GM12878 (cell line): ENCODE measurements around the gene CEP83. TPM values are rescaled to one million over a fixed set of nuclear protein-coding genes. Genes with fewer than 3 reads are reported as not detected.

ENCODE experiments used
- EGR1 ChIP-seq, 2 experiments: IDR thresholded peaks; 1 replicate in 1 of 2; 2 replicates in 1 of 2; pipeline ENCODE4 v1.6.1; 2011 to 2012; ENCODE audit warnings: low read depth in 2 of 2, low read length in 2 of 2, borderline replicate concordance in 1 of 2, mild to moderate bottlenecking in 1 of 2, moderate library complexity in 1 of 2
- FOS ChIP-seq: IDR thresholded peaks from 3 replicates; pipeline ENCODE4 v1.6.1; 2011; ENCODE audit warnings: borderline replicate concordance; ENCODE audit not compliant: insufficient read length; ENCODE audit errors: extremely low read depth
- FOXM1 ChIP-seq: IDR thresholded peaks from 2 replicates; pipeline ENCODE4 v1.6.1; 2012; ENCODE audit warnings: low read depth, mild to moderate bottlenecking, inconsistent platforms, low read length, moderate library complexity
- JUND ChIP-seq: IDR thresholded peaks from 2 replicates; pipeline ENCODE4 v1.6.1; 2012; ENCODE audit warnings: low read depth, mild to moderate bottlenecking, low read length, improper control_type of control experiment, moderate library complexity
- MEF2B ChIP-seq: fragments of 450-650 bp; IDR thresholded peaks from 2 replicates; pipeline ENCODE4 v1.6.1; 2018; ENCODE audit warnings: mild to moderate bottlenecking, moderate library complexity; ENCODE audit not compliant: partially characterized antibody, poor library complexity, severe bottlenecking
- MXI1 ChIP-seq: fragments of 150-350 bp; IDR thresholded peaks from 2 replicates; pipeline ENCODE4 v1.6.1; 2011; ENCODE audit warnings: low read depth, mild to moderate bottlenecking, inconsistent platforms, low read length, improper control_type of control experiment
- NBN ChIP-seq: fragments of 450-650 bp; IDR thresholded peaks from 2 replicates; pipeline ENCODE4 v1.6.1; 2016
- NFYA ChIP-seq: IDR thresholded peaks from 2 replicates; pipeline ENCODE4 v1.6.1; 2011; ENCODE audit warnings: low read depth, mild to moderate bottlenecking, low read length, improper control_type of control experiment, borderline replicate concordance
- NR2C1 ChIP-seq: fragments of 450-650 bp; IDR thresholded peaks from 2 replicates; pipeline ENCODE4 v1.6.1; 2017; ENCODE audit warnings: antibody characterized with exemption, mild to moderate bottlenecking, moderate library complexity
- NR2C2 ChIP-seq: IDR thresholded peaks from 2 replicates; pipeline ENCODE4 v1.6.1; 2011; ENCODE audit warnings: borderline replicate concordance, low read depth; ENCODE audit not compliant: control insufficient read depth, insufficient read length
- NRF1 ChIP-seq: conservative IDR thresholded peaks from 2 replicates; pipeline ENCODE4 v1.6.1; 2011; ENCODE audit warnings: mild to moderate bottlenecking, low read depth, low read length, improper control_type of control experiment
- RAD21 ChIP-seq: IDR thresholded peaks from 2 replicates; pipeline ENCODE4 v1.6.1; 2011; ENCODE audit warnings: mild to moderate bottlenecking, low read depth, low read length, moderate library complexity; ENCODE audit not compliant: insufficient read depth
- SP1 ChIP-seq: IDR thresholded peaks from one replicate; pipeline ENCODE4 v1.6.1; 2011; ENCODE audit warnings: low read depth, low read length
- SPI1 ChIP-seq: IDR thresholded peaks from 2 replicates; pipeline ENCODE4 v1.6.1; 2011; ENCODE audit warnings: low read depth, mild to moderate bottlenecking, low read length, moderate library complexity, borderline replicate concordance; ENCODE audit not compliant: insufficient read depth
- SRF ChIP-seq, 2 experiments: IDR thresholded peaks; 2 replicates each; pipeline ENCODE4 v1.6.1; 2011; ENCODE audit warnings: low read depth in 2 of 2, low read length in 2 of 2, mild to moderate bottlenecking in 1 of 2, moderate library complexity in 1 of 2
- SUZ12 ChIP-seq: fragments of 200-600 bp; sonication (generic); IDR thresholded peaks from one replicate; pipeline ENCODE4 v1.6.1; 2018; ENCODE audit warnings: antibody characterized with exemption, mild to moderate bottlenecking; ENCODE audit not compliant: unreplicated experiment
- TBL1XR1 ChIP-seq: IDR thresholded peaks from 2 replicates; pipeline ENCODE4 v1.6.1; 2012; ENCODE audit warnings: low read depth, low read length, improper control_type of control experiment
- ZBED1 ChIP-seq: IDR thresholded peaks from 2 replicates; pipeline ENCODE4 v1.6.1; 2016; ENCODE audit warnings: borderline replicate concordance
- ZNF217 ChIP-seq: fragments of 450-650 bp; IDR thresholded peaks from 2 replicates; pipeline ENCODE4 v1.6.1; 2017; ENCODE audit warnings: antibody characterized with exemption, mild to moderate bottlenecking
- polyA plus RNA-seq, 11 experiments: library from polyadenylated mRNA; depleted of rRNA in 4 of 11; unstranded in 6 of 11; stranded (reverse) in 5 of 11; fragments of >200 nt; fragmentation: Nextera tagmentation in 4 of 11; fragmentation: Illumina TruSeq in 1 of 11; extraction: Ambion mirVana in 4 of 11; extraction: Trizol in 1 of 11; gene quantifications; 1 replicate in 1 of 11; 2 replicates in 10 of 11; pipeline versions ENCODE4 v1.2.1 to v1.2.3, GENCODE V29; 2011 to 2016; ENCODE audit warnings: inconsistent platforms in 2 of 11, missing spikeins in 2 of 11, low read depth in 1 of 11
- total RNA-seq, 4 experiments: library from RNA; depleted of rRNA in 3 of 4; stranded (reverse); fragments of >200 nt in 3 of 4; fragmentation: Illumina TruSeq in 1 of 4; extraction: Trizol in 1 of 4; gene quantifications; 2 replicates each; pipeline versions ENCODE4 v1.2.1 to v1.2.3, GENCODE V29; 2013 to 2021
- TF ChIP-seq, protein P1 (sequence below): fragments of 450-650 bp; IDR thresholded peaks from 2 replicates; pipeline ENCODE4 v1.6.1; 2017; ENCODE audit warnings: mild to moderate bottlenecking, moderate library complexity
- TF ChIP-seq, protein P2 (sequence below): fragments of 450-650 bp; IDR thresholded peaks from 2 replicates; pipeline ENCODE4 v1.6.1; 2017; ENCODE audit warnings: mild to moderate bottlenecking, low read depth, inconsistent platforms; ENCODE audit not compliant: poor library complexity, severe bottlenecking
- TF ChIP-seq, protein P3 (sequence below): IDR thresholded peaks from 2 replicates; pipeline ENCODE4 v1.6.1; 2011; ENCODE audit warnings: low read depth, low read length, improper control_type of control experiment, borderline replicate concordance

CEP83 gene
- total and polyA plus RNA-seq, 10 of the 15 experiments (the other 5 are each of a cell fraction or from before 2014, with no cell fraction given): 4.3 to 39.0 (median 22.5) TPM

DNA sequence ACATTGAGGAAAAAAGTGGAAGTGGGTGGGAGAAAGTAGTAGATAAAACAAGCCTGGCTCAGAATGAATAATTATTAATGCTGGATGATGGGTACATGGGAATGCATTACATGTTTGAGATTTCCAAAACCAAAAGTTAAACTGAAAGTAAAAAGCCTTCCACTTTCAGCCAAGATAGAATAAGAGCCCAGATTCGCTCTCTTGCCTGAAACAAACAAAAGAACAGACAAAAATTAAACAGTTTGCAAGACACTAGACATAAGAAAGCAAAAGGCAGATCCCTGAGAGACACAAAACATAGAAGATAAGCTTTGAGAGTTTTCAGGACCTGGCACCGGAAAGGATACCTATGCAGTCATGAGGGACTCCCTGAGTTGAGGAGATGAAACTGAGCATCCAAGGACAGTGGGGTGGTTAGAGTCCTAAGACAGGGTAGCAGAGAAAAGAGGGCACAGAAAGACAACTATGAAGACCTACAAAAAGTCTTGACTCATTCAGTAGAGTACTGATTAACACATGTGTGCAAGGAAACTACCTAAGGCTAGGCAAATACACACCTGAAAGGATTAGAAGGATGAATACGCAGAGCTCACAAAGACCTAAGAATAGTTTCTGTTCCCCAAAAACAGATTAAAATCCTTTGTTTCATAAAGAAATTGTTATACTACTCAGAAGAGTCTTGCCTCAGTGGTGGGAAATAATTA is 54.1 kb downstream of the CEP83 start (continued):
- TF ChIP-seq, protein P1, sequence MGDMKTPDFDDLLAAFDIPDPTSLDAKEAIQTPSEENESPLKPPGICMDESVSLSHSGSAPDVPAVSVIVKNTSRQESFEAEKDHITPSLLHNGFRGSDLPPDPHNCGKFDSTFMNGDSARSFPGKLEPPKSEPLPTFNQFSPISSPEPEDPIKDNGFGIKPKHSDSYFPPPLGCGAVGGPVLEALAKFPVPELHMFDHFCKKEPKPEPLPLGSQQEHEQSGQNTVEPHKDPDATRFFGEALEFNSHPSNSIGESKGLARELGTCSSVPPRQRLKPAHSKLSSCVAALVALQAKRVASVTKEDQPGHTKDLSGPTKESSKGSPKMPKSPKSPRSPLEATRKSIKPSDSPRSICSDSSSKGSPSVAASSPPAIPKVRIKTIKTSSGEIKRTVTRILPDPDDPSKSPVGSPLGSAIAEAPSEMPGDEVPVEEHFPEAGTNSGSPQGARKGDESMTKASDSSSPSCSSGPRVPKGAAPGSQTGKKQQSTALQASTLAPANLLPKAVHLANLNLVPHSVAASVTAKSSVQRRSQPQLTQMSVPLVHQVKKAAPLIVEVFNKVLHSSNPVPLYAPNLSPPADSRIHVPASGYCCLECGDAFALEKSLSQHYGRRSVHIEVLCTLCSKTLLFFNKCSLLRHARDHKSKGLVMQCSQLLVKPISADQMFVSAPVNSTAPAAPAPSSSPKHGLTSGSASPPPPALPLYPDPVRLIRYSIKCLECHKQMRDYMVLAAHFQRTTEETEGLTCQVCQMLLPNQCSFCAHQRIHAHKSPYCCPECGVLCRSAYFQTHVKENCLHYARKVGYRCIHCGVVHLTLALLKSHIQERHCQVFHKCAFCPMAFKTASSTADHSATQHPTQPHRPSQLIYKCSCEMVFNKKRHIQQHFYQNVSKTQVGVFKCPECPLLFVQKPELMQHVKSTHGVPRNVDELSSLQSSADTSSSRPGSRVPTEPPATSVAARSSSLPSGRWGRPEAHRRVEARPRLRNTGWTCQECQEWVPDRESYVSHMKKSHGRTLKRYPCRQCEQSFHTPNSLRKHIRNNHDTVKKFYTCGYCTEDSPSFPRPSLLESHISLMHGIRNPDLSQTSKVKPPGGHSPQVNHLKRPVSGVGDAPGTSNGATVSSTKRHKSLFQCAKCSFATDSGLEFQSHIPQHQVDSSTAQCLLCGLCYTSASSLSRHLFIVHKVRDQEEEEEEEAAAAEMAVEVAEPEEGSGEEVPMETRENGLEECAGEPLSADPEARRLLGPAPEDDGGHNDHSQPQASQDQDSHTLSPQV: no peak
- TF ChIP-seq SRF (IDR thresholded peaks at IDR 0.05; ENCODE audit: low read depth in 2 of 2, low read length in 2 of 2) (no peak), MEF2B (no peak), EGR1 (IDR thresholded peaks at IDR 0.05; ENCODE audit: borderline replicate concordance in 1 of 2, low read depth in 2 of 2, low read length in 2 of 2) (no peak), JUND (no peak), FOS (no peak), NBN (peak; percentile 41; the same call in 1 of the 2 replicates), NR2C1 (no peak), ZNF217 (0 out of 2 replicates have a peak, but pooled peaks have one; percentile 20), SPI1 (peak; percentile 82), NRF1 (no peak), ZBED1 (no peak), MXI1 (no peak), NR2C2 (no peak), SUZ12 (no peak), TBL1XR1 (no peak), FOXM1 (no peak), RAD21 (no peak; the same call in 1 of the 2 replicates), SP1 (no peak), NFYA (no peak)
- TF ChIP-seq, protein P2, sequence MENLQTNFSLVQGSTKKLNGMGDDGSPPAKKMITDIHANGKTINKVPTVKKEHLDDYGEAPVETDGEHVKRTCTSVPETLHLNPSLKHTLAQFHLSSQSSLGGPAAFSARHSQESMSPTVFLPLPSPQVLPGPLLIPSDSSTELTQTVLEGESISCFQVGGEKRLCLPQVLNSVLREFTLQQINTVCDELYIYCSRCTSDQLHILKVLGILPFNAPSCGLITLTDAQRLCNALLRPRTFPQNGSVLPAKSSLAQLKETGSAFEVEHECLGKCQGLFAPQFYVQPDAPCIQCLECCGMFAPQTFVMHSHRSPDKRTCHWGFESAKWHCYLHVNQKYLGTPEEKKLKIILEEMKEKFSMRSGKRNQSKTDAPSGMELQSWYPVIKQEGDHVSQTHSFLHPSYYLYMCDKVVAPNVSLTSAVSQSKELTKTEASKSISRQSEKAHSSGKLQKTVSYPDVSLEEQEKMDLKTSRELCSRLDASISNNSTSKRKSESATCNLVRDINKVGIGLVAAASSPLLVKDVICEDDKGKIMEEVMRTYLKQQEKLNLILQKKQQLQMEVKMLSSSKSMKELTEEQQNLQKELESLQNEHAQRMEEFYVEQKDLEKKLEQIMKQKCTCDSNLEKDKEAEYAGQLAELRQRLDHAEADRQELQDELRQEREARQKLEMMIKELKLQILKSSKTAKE: no peak
- TF ChIP-seq, protein P3, sequence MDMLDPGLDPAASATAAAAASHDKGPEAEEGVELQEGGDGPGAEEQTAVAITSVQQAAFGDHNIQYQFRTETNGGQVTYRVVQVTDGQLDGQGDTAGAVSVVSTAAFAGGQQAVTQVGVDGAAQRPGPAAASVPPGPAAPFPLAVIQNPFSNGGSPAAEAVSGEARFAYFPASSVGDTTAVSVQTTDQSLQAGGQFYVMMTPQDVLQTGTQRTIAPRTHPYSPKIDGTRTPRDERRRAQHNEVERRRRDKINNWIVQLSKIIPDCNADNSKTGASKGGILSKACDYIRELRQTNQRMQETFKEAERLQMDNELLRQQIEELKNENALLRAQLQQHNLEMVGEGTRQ: no peak
